GM23248 (cell line): ENCODE data around the gene BCL10.

Source experiments
- EZH2 ChIP-seq: fragments of 200-600 bp; sonication (generic); IDR thresholded peaks from 2 replicates; pipeline ENCODE4 v1.6.1; 2018; ENCODE audit warnings: antibody characterized with exemption, mild to moderate bottlenecking; ENCODE audit not compliant: insufficient read depth, poor library complexity, severe bottlenecking
- EZH2phosphoT487 ChIP-seq: fragments of 200-600 bp; sonication (generic); IDR thresholded peaks from 2 replicates; pipeline ENCODE4 v1.6.1; 2018; ENCODE audit warnings: antibody characterized with exemption, moderate library complexity, mild to moderate bottlenecking, low read depth; ENCODE audit not compliant: insufficient read depth

DNA sequence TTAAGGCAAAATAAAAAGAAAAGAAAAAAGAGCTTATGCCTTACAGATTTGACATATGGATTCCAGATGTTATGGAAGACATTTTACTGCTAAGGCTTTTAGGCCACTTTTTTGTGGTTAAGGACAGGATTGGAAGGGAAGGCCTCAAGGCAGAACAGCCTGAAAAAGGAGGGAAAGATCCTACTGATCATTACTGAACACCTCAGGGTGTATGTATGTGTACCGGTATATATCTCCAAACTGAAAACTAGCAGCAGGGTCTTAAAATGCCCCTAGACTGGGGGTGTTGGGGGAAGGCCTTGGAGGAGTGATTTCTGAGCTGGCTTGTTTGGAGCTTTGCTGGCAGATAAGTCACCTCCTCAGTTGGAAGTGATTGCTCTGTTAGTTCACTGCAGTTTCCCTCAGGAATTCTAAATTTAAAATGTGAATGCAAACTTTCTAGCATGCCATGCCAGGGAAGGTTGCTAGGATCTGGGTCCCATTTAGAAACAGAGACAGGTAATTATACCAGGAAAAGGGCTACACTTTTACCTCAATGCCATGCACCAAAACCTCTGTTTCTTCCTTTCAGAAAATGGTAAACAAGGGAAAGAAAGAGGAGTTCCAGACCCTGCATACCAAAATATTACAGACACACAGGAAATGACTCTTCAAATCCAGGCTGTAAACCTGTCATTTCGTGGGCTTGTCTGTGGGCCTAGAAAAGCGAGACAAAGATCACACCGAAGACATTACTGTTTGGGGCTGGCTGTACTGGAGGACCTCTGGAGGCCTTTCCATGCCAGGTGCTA, 32.0 kb downstream of the BCL10 start:
- TF ChIP-seq EZH2 (no peak), EZH2phosphoT487 (no peak)
